ENCODE measurements around the gene RAB15. TPM values are rescaled to one million over a fixed set of nuclear protein-coding genes. Genes with fewer than 3 reads are reported as not detected.

RAB15 gene
- total and polyA plus RNA-seq, 3 donors from 2014 or later = 1.9 to 4.0 (median 3.2) TPM

GRCh38 chr14:64998455-64998931 is 26.4 kb upstream of the RAB15 start:
- H3K9me3 ChIP-seq = no peaks in the 10 kb centered on the region
- H3K27me3 ChIP-seq = no peaks in the 10 kb centered on the region
- no peak overlapping the region for H3K4me3 ChIP-seq
- no peak for TF ChIP-seq POLR2A (IDR thresholded peaks at IDR 0.05)
- TF ChIP-seq, protein P1, sequence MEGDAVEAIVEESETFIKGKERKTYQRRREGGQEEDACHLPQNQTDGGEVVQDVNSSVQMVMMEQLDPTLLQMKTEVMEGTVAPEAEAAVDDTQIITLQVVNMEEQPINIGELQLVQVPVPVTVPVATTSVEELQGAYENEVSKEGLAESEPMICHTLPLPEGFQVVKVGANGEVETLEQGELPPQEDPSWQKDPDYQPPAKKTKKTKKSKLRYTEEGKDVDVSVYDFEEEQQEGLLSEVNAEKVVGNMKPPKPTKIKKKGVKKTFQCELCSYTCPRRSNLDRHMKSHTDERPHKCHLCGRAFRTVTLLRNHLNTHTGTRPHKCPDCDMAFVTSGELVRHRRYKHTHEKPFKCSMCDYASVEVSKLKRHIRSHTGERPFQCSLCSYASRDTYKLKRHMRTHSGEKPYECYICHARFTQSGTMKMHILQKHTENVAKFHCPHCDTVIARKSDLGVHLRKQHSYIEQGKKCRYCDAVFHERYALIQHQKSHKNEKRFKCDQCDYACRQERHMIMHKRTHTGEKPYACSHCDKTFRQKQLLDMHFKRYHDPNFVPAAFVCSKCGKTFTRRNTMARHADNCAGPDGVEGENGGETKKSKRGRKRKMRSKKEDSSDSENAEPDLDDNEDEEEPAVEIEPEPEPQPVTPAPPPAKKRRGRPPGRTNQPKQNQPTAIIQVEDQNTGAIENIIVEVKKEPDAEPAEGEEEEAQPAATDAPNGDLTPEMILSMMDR (IDR thresholded peaks at IDR 0.05) = no peak
- intact Hi-C loops (cut with DNase I; ENCODE audit: low total_unique reads) = no loop called here
- H3K27ac ChIP-seq = no peak overlapping the region
- DNase-seq = no peak
- no peaks in the 10 kb centered on the region for H3K4me1 ChIP-seq
- H3K36me3 ChIP-seq (ENCODE audit: low read depth, missing control alignments) = no peaks in the 10 kb centered on the region

GRCh38 chr14:64997108-64997794 is 25.1 kb upstream of the RAB15 start:
- WGBS, 2 donors = 90 to 95% methylated on average over 7 of the region's 7 CpGs
- no peak for DNase-seq
- TF ChIP-seq, protein P1 (IDR thresholded peaks at IDR 0.05) = no peak
- H3K9me3 ChIP-seq = no peaks in the 10 kb centered on the region
- no peak overlapping the region for H3K27ac ChIP-seq
- no peaks in the 10 kb centered on the region for H3K36me3 ChIP-seq (ENCODE audit: low read depth, missing control alignments)
- no peaks in the 10 kb centered on the region for H3K27me3 ChIP-seq
- H3K4me1 ChIP-seq = no peaks in the 10 kb centered on the region
- no peak overlapping the region for H3K4me3 ChIP-seq
- intact Hi-C loops (cut with DNase I; ENCODE audit: low total_unique reads) = no loop called here

GRCh38 chr14:64995291-64995690 is 23.2 kb upstream of the RAB15 start:
- no peak overlapping the region for H3K4me3 ChIP-seq
- TF ChIP-seq, protein P1 (IDR thresholded peaks at IDR 0.05) = no peak
- no peak for TF ChIP-seq POLR2A (IDR thresholded peaks at IDR 0.05)
- intact Hi-C loops (cut with DNase I; ENCODE audit: low total_unique reads) = no loop called here
- H3K36me3 ChIP-seq (ENCODE audit: low read depth, missing control alignments) = no peaks in the 10 kb centered on the region
- WGBS, 2 donors = 87 to 95% methylated on average over 3 of the region's 3 CpGs
- DNase-seq = no peak
- H3K9me3 ChIP-seq = no peaks in the 10 kb centered on the region
- H3K27ac ChIP-seq = no peak overlapping the region
- no peaks in the 10 kb centered on the region for H3K27me3 ChIP-seq
- H3K4me1 ChIP-seq = no peaks in the 10 kb centered on the region

DNA sequence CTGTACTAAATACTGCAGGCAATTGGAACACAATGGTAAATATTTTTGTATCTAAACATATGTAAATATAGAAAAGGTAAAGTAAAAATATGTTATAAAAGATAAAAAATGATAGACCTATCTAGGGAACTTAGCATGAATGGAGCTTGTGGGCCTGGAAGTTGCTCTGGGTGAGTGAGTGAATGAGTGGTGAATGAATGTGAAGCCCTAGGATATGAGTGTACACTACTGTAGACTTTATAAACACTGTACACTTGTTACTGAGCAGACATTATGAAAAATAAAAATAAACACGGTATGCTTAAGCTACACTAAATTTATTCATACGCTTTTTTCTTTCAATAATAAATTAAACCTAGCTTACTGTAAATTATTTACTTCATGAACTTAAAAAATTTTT is 22.4 kb upstream of the RAB15 start:
- no peaks in the 10 kb centered on the region for H3K27me3 ChIP-seq
- DNase-seq = no peak
- H3K4me1 ChIP-seq = no peaks in the 10 kb centered on the region
- H3K36me3 ChIP-seq (ENCODE audit: low read depth, missing control alignments) = no peaks in the 10 kb centered on the region
- no peak overlapping the region for H3K27ac ChIP-seq
- intact Hi-C loops (cut with DNase I; ENCODE audit: low total_unique reads) = no loop called here
- no peak overlapping the region for H3K4me3 ChIP-seq
- no peaks in the 10 kb centered on the region for H3K9me3 ChIP-seq
- WGBS, 2 donors = 87 to 96% methylated on average over 2 of the region's 2 CpGs
- no peak for TF ChIP-seq POLR2A (IDR thresholded peaks at IDR 0.05)
- TF ChIP-seq, protein P1 (IDR thresholded peaks at IDR 0.05) = no peak
